DND-41 (cell line): ENCODE results near the gene RBPJL.

Experiments used
- ATAC-seq: fragments of 200-7000 bp; cut with Tn5 transposase; 3 replicates; pipeline ENCODE4 v1.9.1; 2021; ENCODE audit warnings: low read depth; ENCODE audit not compliant: insufficient read depth
- DNase-seq: peaks from one replicate; pipeline ENCODE4 v3.0.0-alpha.2; 2020
- H2AFZ ChIP-seq: 2 replicates; pipeline ENCODE4 v1.6.0; 2012; ENCODE audit warnings: low read depth, low read length
- H3K27ac ChIP-seq: 2 replicates; pipeline ENCODE4 v1.5.1; 2012; ENCODE audit warnings: low read length, inconsistent platforms
- H3K27me3 ChIP-seq: fragments of 200-600 bp; sonication (generic); 2 replicates; pipeline ENCODE4 v1.6.0; 2012; ENCODE audit warnings: low read length, mild to moderate bottlenecking, inconsistent platforms; ENCODE audit not compliant: insufficient read depth, poor library complexity
- H3K36me3 ChIP-seq: 2 replicates; pipeline ENCODE4 v1.5.1; 2012; ENCODE audit warnings: low read length, inconsistent platforms; ENCODE audit not compliant: insufficient read depth
- H3K4me1 ChIP-seq: 2 replicates; pipeline ENCODE4 v1.5.1; 2012; ENCODE audit warnings: mild to moderate bottlenecking, low read length; ENCODE audit not compliant: insufficient read depth
- H3K4me2 ChIP-seq: 2 replicates; pipeline ENCODE4 v1.6.0; 2012; ENCODE audit warnings: mild to moderate bottlenecking, moderate library complexity, low read length, inconsistent platforms; ENCODE audit not compliant: insufficient read depth
- H3K4me3 ChIP-seq, 2 experiments: fragments of 200-600 bp in 1 of 2; shearing (Covaris generic) in 1 of 2; 2 replicates each; pipeline ENCODE4 v1.5.1; 2012 to 2016; ENCODE audit warnings: inconsistent platforms in 2 of 2, low read length in 2 of 2, mild to moderate bottlenecking in 2 of 2, low read depth in 1 of 2, moderate library complexity in 1 of 2
- H3K79me2 ChIP-seq: 2 replicates; pipeline ENCODE4 v1.6.0; 2012; ENCODE audit warnings: low read length, inconsistent platforms; ENCODE audit not compliant: insufficient read depth
- H3K9ac ChIP-seq: 2 replicates; pipeline ENCODE4 v1.6.0; 2012; ENCODE audit warnings: low read depth, mild to moderate bottlenecking, inconsistent platforms, low read length, moderate library complexity
- H3K9me3 ChIP-seq: 2 replicates; pipeline ENCODE4 v1.5.1; 2012; ENCODE audit warnings: low read length, moderate library complexity, mild to moderate bottlenecking, inconsistent platforms; ENCODE audit not compliant: insufficient read depth, severe bottlenecking
- H4K20me1 ChIP-seq: 2 replicates; pipeline ENCODE4 v1.6.0; 2012; ENCODE audit warnings: low read length; ENCODE audit not compliant: insufficient read depth
- EZH2 ChIP-seq: IDR thresholded peaks from 3 replicates; pipeline ENCODE4 v1.6.1; 2012; ENCODE audit warnings: borderline replicate concordance, low read depth, mild to moderate bottlenecking, moderate library complexity, low read length, inconsistent platforms; ENCODE audit not compliant: severe bottlenecking
- TF ChIP-seq, protein P1 (sequence below): IDR thresholded peaks from 2 replicates; pipeline ENCODE4 v1.5.1; 2012; ENCODE audit warnings: borderline replicate concordance, low read length, moderate library complexity, mild to moderate bottlenecking; ENCODE audit not compliant: poor library complexity, severe bottlenecking; ENCODE audit errors: extremely low read depth

RBPJL gene

DNA sequence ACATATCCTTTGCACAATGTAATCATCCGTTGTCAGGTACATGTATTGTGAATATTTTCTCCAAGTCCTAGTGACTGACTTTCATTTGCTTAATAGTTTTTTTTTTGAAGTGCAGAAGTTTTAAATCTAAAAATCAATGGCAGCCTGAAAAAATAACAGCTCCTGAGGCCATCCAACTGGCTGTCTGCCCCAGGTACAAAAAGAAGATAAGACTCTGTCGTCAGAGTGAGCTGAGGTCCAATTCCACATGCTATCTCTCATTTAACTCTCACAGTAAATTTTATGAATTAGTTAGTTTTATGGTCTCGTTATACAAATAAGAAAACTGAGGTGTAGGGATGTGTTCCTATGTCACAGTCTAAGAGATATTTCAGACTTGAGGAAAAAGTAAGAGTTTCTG, 31.3 kb upstream of the RBPJL start:
- ATAC-seq (no peak), DNase-seq (no peak)
- no peaks in the 10 kb centered on the region for H4K20me1 ChIP-seq
- no peaks in the 10 kb centered on the region for H3K79me2 ChIP-seq
- no peak overlapping the region for H3K4me2 ChIP-seq
- peaks cover 31% of the 10 kb centered on the region for H3K27me3 ChIP-seq
- no peak overlapping the region for H3K4me3 ChIP-seq
- no peak overlapping the region for H2AFZ ChIP-seq
- no peaks in the 10 kb centered on the region for H3K4me1 ChIP-seq
- H3K9me3 ChIP-seq = no peaks in the 10 kb centered on the region
- no peak for TF ChIP-seq EZH2
- TF ChIP-seq, protein P1, sequence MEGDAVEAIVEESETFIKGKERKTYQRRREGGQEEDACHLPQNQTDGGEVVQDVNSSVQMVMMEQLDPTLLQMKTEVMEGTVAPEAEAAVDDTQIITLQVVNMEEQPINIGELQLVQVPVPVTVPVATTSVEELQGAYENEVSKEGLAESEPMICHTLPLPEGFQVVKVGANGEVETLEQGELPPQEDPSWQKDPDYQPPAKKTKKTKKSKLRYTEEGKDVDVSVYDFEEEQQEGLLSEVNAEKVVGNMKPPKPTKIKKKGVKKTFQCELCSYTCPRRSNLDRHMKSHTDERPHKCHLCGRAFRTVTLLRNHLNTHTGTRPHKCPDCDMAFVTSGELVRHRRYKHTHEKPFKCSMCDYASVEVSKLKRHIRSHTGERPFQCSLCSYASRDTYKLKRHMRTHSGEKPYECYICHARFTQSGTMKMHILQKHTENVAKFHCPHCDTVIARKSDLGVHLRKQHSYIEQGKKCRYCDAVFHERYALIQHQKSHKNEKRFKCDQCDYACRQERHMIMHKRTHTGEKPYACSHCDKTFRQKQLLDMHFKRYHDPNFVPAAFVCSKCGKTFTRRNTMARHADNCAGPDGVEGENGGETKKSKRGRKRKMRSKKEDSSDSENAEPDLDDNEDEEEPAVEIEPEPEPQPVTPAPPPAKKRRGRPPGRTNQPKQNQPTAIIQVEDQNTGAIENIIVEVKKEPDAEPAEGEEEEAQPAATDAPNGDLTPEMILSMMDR = no peak
- H3K27ac ChIP-seq = no peak overlapping the region
- H3K9ac ChIP-seq = no peak overlapping the region
- no peaks in the 10 kb centered on the region for H3K36me3 ChIP-seq

DNA sequence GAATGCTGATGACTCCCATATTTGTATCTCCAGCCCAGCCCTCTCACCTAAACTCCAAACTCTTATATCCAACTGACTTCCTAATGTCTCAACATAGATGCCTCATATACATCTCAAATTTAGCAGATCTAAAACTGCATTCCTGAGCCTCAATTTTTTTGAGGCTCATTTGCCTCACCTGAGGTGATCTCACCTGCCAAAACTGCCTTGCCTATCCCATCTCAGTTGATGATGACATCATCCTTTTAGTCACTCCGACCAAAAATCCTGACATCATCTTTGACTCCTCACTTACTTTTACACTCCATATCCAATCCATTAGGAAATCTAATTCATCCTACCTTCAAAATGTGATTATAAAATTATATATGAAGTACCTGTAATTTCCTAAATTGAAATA, 26.6 kb upstream of the RBPJL start:
- Histone ChIP-seq H3K9ac (no peak overlapping the region), H3K4me1 (no peaks in the 10 kb centered on the region), H3K4me2 (no peak overlapping the region), H4K20me1 (no peaks in the 10 kb centered on the region), H2AFZ (no peak overlapping the region), H3K27me3 (peaks cover 11% of the 10 kb centered on the region), H3K27ac (no peak overlapping the region), H3K79me2 (no peaks in the 10 kb centered on the region), H3K9me3 (no peaks in the 10 kb centered on the region), H3K4me3 (no peak overlapping the region), H3K36me3 (no peaks in the 10 kb centered on the region)
- TF ChIP-seq, protein P1 = no peak
- TF ChIP-seq EZH2 = no peak
- DNase-seq = no peak
- ATAC-seq = no peak

DNA sequence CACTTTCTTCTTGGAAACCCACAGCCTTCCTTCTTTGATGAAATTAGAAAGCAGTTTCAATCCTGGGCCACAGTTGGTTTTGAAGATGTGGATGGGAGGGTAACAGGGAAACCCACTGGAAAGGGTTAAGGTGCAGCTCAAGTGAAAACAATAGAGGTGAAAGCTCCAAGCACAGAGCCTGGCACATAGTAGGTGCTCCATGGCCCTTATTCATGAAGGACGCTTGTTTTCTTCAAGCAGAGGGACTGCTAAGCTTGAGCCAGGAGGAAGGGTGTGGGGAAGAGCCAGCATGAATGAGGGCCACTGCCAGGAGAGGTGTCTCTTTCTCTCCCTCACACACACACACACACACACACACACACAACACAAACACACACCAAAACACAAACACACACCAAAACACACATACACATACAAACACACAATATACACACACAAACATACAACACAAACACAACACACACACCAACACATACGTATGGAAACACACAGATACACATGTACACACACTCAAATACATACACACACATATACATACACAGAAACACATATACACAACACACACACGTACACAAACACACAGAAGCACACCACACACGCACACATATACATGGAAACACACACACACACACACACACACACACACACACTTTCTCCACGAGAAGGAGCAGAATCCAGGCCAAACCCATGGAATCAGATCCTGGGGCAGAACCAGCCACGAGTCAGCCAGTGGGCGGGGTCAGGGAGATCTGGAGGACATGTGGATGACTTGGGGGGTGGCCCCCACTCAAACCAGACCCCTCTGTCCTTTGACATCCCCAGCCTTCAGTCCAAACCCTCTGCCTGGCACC, 23.7 kb upstream of the RBPJL start:
- Histone ChIP-seq H3K4me3 (no peak overlapping the region), H3K27ac (no peak overlapping the region), H3K9ac (no peak overlapping the region), H3K27me3 (peaks cover 6% of the 10 kb centered on the region), H4K20me1 (no peaks in the 10 kb centered on the region), H2AFZ (no peak overlapping the region), H3K4me1 (no peaks in the 10 kb centered on the region), H3K36me3 (no peaks in the 10 kb centered on the region), H3K4me2 (no peak overlapping the region), H3K9me3 (no peaks in the 10 kb centered on the region), H3K79me2 (no peaks in the 10 kb centered on the region)
- no peak for ATAC-seq
- TF ChIP-seq, protein P1 = no peak
- TF ChIP-seq EZH2 = no peak
- DNase-seq = no peak
